HepG2 (cell line): ENCODE measurements around the gene SRSF2. TPM values are rescaled to one million over a fixed set of nuclear protein-coding genes. Genes with fewer than 3 reads are reported as not detected.

Experiments used
- AHR ChIP-seq: IDR thresholded peaks from 2 replicates; pipeline ENCODE4 v1.6.1; 2018; ENCODE audit warnings: missing genetic modification reagents, missing compliant biosample characterization
- ARID4A ChIP-seq: sonication (generic); formaldehyde crosslinking; IDR thresholded peaks from 2 replicates; pipeline ENCODE4 v1.5.0; 2020; ENCODE audit warnings: mild to moderate bottlenecking, missing genetic modification reagents, borderline replicate concordance
- BHLHE40 ChIP-seq: IDR thresholded peaks from 2 replicates; pipeline ENCODE4 v1.6.1; 2011; ENCODE audit warnings: low read length, improper control_type of control experiment
- EEA1 ChIP-seq: sonication (generic); formaldehyde crosslinking; IDR thresholded peaks from 2 replicates; pipeline ENCODE4 v1.5.1; 2020; ENCODE audit warnings: mild to moderate bottlenecking, missing genetic modification reagents, borderline replicate concordance
- ELF1 ChIP-seq: sonication (generic); formaldehyde crosslinking; IDR thresholded peaks from 2 replicates; pipeline ENCODE4 v1.4.0; 2020; ENCODE audit warnings: missing genetic modification reagents
- ELF3 ChIP-seq: IDR thresholded peaks from 2 replicates; pipeline ENCODE4 v1.6.1; 2016; ENCODE audit warnings: missing genetic modification reagents, missing compliant biosample characterization
- HDAC6 ChIP-seq: fragments of 200-600 bp; sonication (generic); IDR thresholded peaks from 2 replicates; pipeline ENCODE4 v1.7.0; 2017; ENCODE audit warnings: mild to moderate bottlenecking, antibody characterized with exemption, low read length, low read depth
- MEIS2 ChIP-seq: sonication (generic); formaldehyde crosslinking; IDR thresholded peaks from 2 replicates; pipeline ENCODE4 v1.9.0; 2021; ENCODE audit warnings: mild to moderate bottlenecking, missing genetic modification reagents
- MXD4 ChIP-seq: IDR thresholded peaks from 2 replicates; pipeline ENCODE4 v1.6.1; 2016; ENCODE audit warnings: mild to moderate bottlenecking, missing biosample characterization, missing genetic modification reagents
- MYC ChIP-seq: sonication (generic); formaldehyde crosslinking; IDR thresholded peaks from 2 replicates; pipeline ENCODE4 v1.9.0; 2021; ENCODE audit warnings: missing genetic modification reagents, borderline replicate concordance
- NFE2L2 ChIP-seq: fragments of 150-350 bp; IDR thresholded peaks from 2 replicates; pipeline ENCODE4 v1.6.1; 2014; ENCODE audit warnings: low read length
- SAP130 ChIP-seq: IDR thresholded peaks from 2 replicates; pipeline ENCODE4 v1.6.1; 2016; ENCODE audit warnings: low read depth
- SKIL ChIP-seq: sonication (generic); formaldehyde crosslinking; IDR thresholded peaks from 2 replicates; pipeline ENCODE4 v1.8.0; 2022; ENCODE audit warnings: missing genetic modification reagents, mild to moderate bottlenecking, moderate library complexity, borderline replicate concordance
- SMARCC2 ChIP-seq: fragments of 450-650 bp; IDR thresholded peaks from 2 replicates; pipeline ENCODE4 v1.6.1; 2017; ENCODE audit warnings: antibody characterized with exemption, mild to moderate bottlenecking
- SNAPC2 ChIP-seq: sonication (generic); formaldehyde crosslinking; IDR thresholded peaks from 2 replicates; pipeline ENCODE4 v1.8.1; 2022; ENCODE audit warnings: mild to moderate bottlenecking, missing genetic modification reagents
- TFE3 ChIP-seq: IDR thresholded peaks from 2 replicates; pipeline ENCODE4 v1.6.1; 2016
- THAP11 ChIP-seq: IDR thresholded peaks from 2 replicates; pipeline ENCODE4 v1.6.1; 2016; ENCODE audit warnings: missing biosample characterization, missing genetic modification reagents
- ZNF124 ChIP-seq: sonication (generic); formaldehyde crosslinking; IDR thresholded peaks from 2 replicates; pipeline ENCODE4 v1.4.0; 2020; ENCODE audit warnings: missing genetic modification reagents
- ZNF274 ChIP-seq: sonication (generic); formaldehyde crosslinking; IDR thresholded peaks from 2 replicates; pipeline ENCODE4 v1.5.1; 2020; ENCODE audit warnings: mild to moderate bottlenecking, missing genetic modification reagents
- ZNF451 ChIP-seq: sonication (generic); formaldehyde crosslinking; IDR thresholded peaks from 2 replicates; pipeline ENCODE4 v1.5.0; 2020; ENCODE audit warnings: mild to moderate bottlenecking, missing genetic modification reagents
- ZNF720 ChIP-seq: sonication (generic); formaldehyde crosslinking; IDR thresholded peaks from 2 replicates; pipeline ENCODE4 v1.4.0; 2020; ENCODE audit warnings: missing genetic modification reagents
- ZNF772 ChIP-seq: sonication (generic); formaldehyde crosslinking; IDR thresholded peaks from 2 replicates; pipeline ENCODE4 v1.5.0; 2020; ENCODE audit warnings: mild to moderate bottlenecking, missing genetic modification reagents
- ZNF782 ChIP-seq: sonication (generic); formaldehyde crosslinking; IDR thresholded peaks from 2 replicates; pipeline ENCODE4 v1.4.0; 2020; ENCODE audit warnings: missing genetic modification reagents, mild to moderate bottlenecking, borderline replicate concordance
- polyA plus RNA-seq, 8 experiments: library from polyadenylated mRNA; depleted of rRNA in 3 of 8; stranded (reverse) in 7 of 8; unstranded in 1 of 8; fragments of >200 nt; fragmentation: Illumina TruSeq in 4 of 8; extraction: Trizol in 4 of 8; gene quantifications; 2 replicates each; pipeline versions ENCODE4 v1.2.1 to v1.2.3, GENCODE V29; 2011 to 2016; ENCODE audit warnings: low read depth in 4 of 8, missing spikeins in 1 of 8, mixed read lengths in 1 of 8; ENCODE audit not compliant: insufficient read depth in 1 of 8
- total RNA-seq, 5 experiments: library from RNA; depleted of rRNA; stranded (reverse); fragments of >200 nt; fragmentation: Illumina TruSeq; extraction: Trizol; gene quantifications; 2 replicates each; pipeline ENCODE4 v1.2.3, GENCODE V29; 2016; ENCODE audit warnings: low read depth in 1 of 5

The SRSF2 gene
- total and polyA plus RNA-seq, 2 of the 13 experiments (the other 11 are each of a cell fraction or from before 2014, with no cell fraction given), result 306 to 319 TPM

- TF ChIP-seq ARID4A (CRISPR knock-in tag) (peak; percentile 61; the same call in 1 of the 2 replicates), ZNF274 (CRISPR knock-in tag) (no peak), ZNF451 (CRISPR knock-in tag) (peak; percentile 83; the same call in 1 of the 2 replicates), THAP11 (peak; percentile 17; the same call in 1 of the 2 replicates), EEA1 (CRISPR knock-in tag) (peak; percentile 82; the same call in 1 of the 2 replicates), SMARCC2 (0 out of 2 replicates have a peak, but pooled peaks have one; percentile 15), MXD4 (CRISPR knock-in tag) (peak; percentile 71; the same call in 1 of the 2 replicates), BHLHE40 (peak; percentile 42; the same call in 1 of the 2 replicates), SKIL (CRISPR knock-in tag) (peak; percentile 89), ELF3 (CRISPR knock-in tag) (peak; percentile 94), ZNF772 (CRISPR knock-in tag) (peak; percentile 61; the same call in 1 of the 2 replicates), ELF1 (CRISPR knock-in tag) (peak; percentile 55; the same call in 1 of the 2 replicates), ZNF124 (CRISPR knock-in tag) (0 out of 2 replicates have a peak, but pooled peaks have one; percentile 48), ZNF782 (CRISPR knock-in tag) (no peak), TFE3 (CRISPR knock-in tag) (peak; percentile 95), HDAC6 (no peak), MEIS2 (CRISPR knock-in tag) (peak; percentile 80; the same call in 1 of the 2 replicates), SNAPC2 (CRISPR knock-in tag) (peak; percentile 87; the same call in 1 of the 2 replicates), SAP130 (CRISPR knock-in tag) (peak; percentile 97), NFE2L2 (no peak), ZNF720 (CRISPR knock-in tag) (no peak), MYC (peak; percentile 48; the same call in 1 of the 2 replicates), AHR (no peak)
Measured at GRCh38 chr17:76691379-76692191, 45.5 kb downstream of the SRSF2 start (continued).
